B cell (primary cell): ENCODE measurements around the gene RWDD4. TPM values are rescaled to one million over a fixed set of nuclear protein-coding genes. Genes with fewer than 3 reads are reported as not detected.

Experiments
- ATAC-seq: fragments of 200-7000 bp; cut with Tn5 transposase; one replicate; pipeline ENCODE4 v1.10.0; 2021; ENCODE audit warnings: low read depth, mild to moderate bottlenecking, moderate number of reproducible peaks, moderate library complexity
- CTCF ChIA-PET: fragments of 350-600 bp; sonication (Branson Sonifier 250); formaldehyde crosslinking; loops from one replicate; lab custom pipeline; 2021; ENCODE audit warnings: antibody characterized with exemption, inconsistent platforms; lab: Charles Lee
- POLR2A ChIA-PET: fragments of 350-600 bp; sonication (Branson Sonifier 250); formaldehyde crosslinking; loops from one replicate; lab custom pipeline; 2021; ENCODE audit warnings: antibody characterized with exemption; lab: Charles Lee
- DNase-seq: peaks from one replicate; pipeline ENCODE4 v3.0.0; 2013
- H2AFZ ChIP-seq: 2 replicates; pipeline ENCODE4 v1.6.1; 2012; ENCODE audit warnings: mild to moderate bottlenecking, low read depth, low read length; ENCODE audit not compliant: insufficient read depth, poor library complexity, severe bottlenecking
- H3K27ac ChIP-seq, 2 donors: 1 replicate in 1 of 2; 2 replicates in 1 of 2; pipeline ENCODE4 v1.5.1; 2012 to 2013; ENCODE audit warnings: low read length in 2 of 2, mild to moderate bottlenecking in 2 of 2, moderate library complexity in 1 of 2
- H3K27me3 ChIP-seq, 4 experiments: fragments of 200-600 bp in 1 of 4; sonication (generic) in 1 of 4; replicated peaks in 1 of 4; 1 replicate in 2 of 4; 2 replicates in 2 of 4; pipeline versions ENCODE4 v1.6.1 to v1.7.0; 2013 to 2016; ENCODE audit warnings: low read length in 3 of 4, mild to moderate bottlenecking in 2 of 4, mixed read lengths in 1 of 4, moderate library complexity in 1 of 4; ENCODE audit not compliant: insufficient read depth in 4 of 4, control insufficient read depth in 3 of 4; ENCODE audit errors: control extremely low read depth in 1 of 4
- H3K36me3 ChIP-seq, 2 experiments: replicated peaks in 1 of 2; 1 replicate in 1 of 2; 2 replicates in 1 of 2; pipeline versions ENCODE4 v1.6.1 to v1.7.1; 2013; ENCODE audit warnings: low read length in 1 of 2; ENCODE audit not compliant: insufficient read depth in 2 of 2, control insufficient read depth in 1 of 2; ENCODE audit errors: control extremely low read depth in 1 of 2, extremely low read depth in 1 of 2
- H3K4me1 ChIP-seq, 2 donors: fragments of 200-600 bp in 1 of 2; sonication (generic) in 1 of 2; 1 replicate in 1 of 2; 2 replicates in 1 of 2; pipeline versions ENCODE4 v1.5.1 to v1.6.1; 2013 to 2017; ENCODE audit warnings: low read length in 2 of 2; ENCODE audit not compliant: control insufficient read depth in 2 of 2, insufficient read depth in 2 of 2
- H3K4me2 ChIP-seq: replicated peaks from 2 replicates; pipeline ENCODE3; 2012; ENCODE audit warnings: mild to moderate bottlenecking, low read depth, low read length; ENCODE audit not compliant: poor library complexity, severe bottlenecking
- H3K4me3 ChIP-seq, 5 experiments: fragments of 200-600 bp in 1 of 5; sonication (generic) in 1 of 5; 1 replicate in 3 of 5; 2 replicates in 2 of 5; pipeline versions ENCODE4 v1.5.1 to v1.7.0; 2011 to 2016; ENCODE audit warnings: low read length in 4 of 5, mild to moderate bottlenecking in 4 of 5, low read depth in 2 of 5, control low read depth in 1 of 5, moderate library complexity in 1 of 5; ENCODE audit not compliant: insufficient read depth in 1 of 5; ENCODE audit errors: control extremely low read depth in 1 of 5, extremely low read depth in 1 of 5
- H3K79me2 ChIP-seq: fragments of 200-600 bp; sonication (generic); one replicate; pipeline ENCODE4 v1.6.0; 2016; ENCODE audit warnings: low read length; ENCODE audit not compliant: control insufficient read depth, insufficient read depth
- H3K9ac ChIP-seq: fragments of 200-600 bp; sonication (generic); 2 replicates; pipeline ENCODE4 v1.6.1; 2017; ENCODE audit warnings: mild to moderate bottlenecking, low read length, moderate library complexity
- H3K9me3 ChIP-seq, 3 donors: one replicate each; pipeline versions ENCODE4 v1.6.1 to v1.7.1; 2013; ENCODE audit warnings: low read length in 2 of 3; ENCODE audit not compliant: control insufficient read depth in 2 of 3, insufficient read depth in 1 of 3; ENCODE audit errors: control extremely low read depth in 1 of 3
- H4K20me1 ChIP-seq: 2 replicates; pipeline ENCODE4 v1.6.0; 2012; ENCODE audit warnings: mild to moderate bottlenecking, low read length; ENCODE audit not compliant: insufficient read depth, control insufficient read depth, poor library complexity, severe bottlenecking
- H3K27ac Mint-ChIP-seq: one replicate; pipeline ENCODE4 v1.8.0; 2021; ENCODE audit warnings: mixed read lengths
- H3K27me3 Mint-ChIP-seq: one replicate; pipeline ENCODE4 v1.8.0; 2021; ENCODE audit warnings: mixed read lengths
- H3K4me1 Mint-ChIP-seq: one replicate; pipeline ENCODE4 v1.8.0; 2021; ENCODE audit warnings: mixed read lengths
- H3K4me3 Mint-ChIP-seq: one replicate; pipeline ENCODE4 v1.8.0; 2021; ENCODE audit warnings: mixed read lengths
- H3K9me3 Mint-ChIP-seq: one replicate; pipeline ENCODE4 v1.8.0; 2022; ENCODE audit warnings: mixed read lengths; ENCODE audit not compliant: insufficient read depth
- CTCF ChIP-seq: fragments of 200-600 bp; IDR thresholded peaks from one replicate; pipeline ENCODE4 v1.8.0; 2022; ENCODE audit warnings: antibody characterized with exemption, mild to moderate bottlenecking
- EZH2 ChIP-seq: IDR thresholded peaks from 2 replicates; pipeline ENCODE4 v1.6.1; 2012; ENCODE audit warnings: borderline replicate concordance, low read depth, mild to moderate bottlenecking, moderate library complexity, low read length; ENCODE audit not compliant: insufficient read depth, poor library complexity, severe bottlenecking
- WGBS: methylation state at CpG from one replicate; pipeline ENCODE4 v1.1.5; 2013; ENCODE audit warnings: missing lambda C conversion rate; ENCODE audit not compliant: insufficient coverage; 5-methylcytosine and 5-hydroxymethylcytosine counted together
- intact Hi-C: fragments of 100-400 bp; cut with micrococcal nuclease; formaldehyde crosslinking; loops from one replicate; pipeline ENCODE4 v1.10.0; 2022
- polyA plus RNA-seq: library from polyadenylated mRNA; depleted of rRNA; stranded (reverse); fragments of >200 nt; gene quantifications from 2 replicates; pipeline ENCODE4 v1.2.3, GENCODE V29; 2012
- total RNA-seq, 2 donors: library from RNA; stranded (reverse); fragments of 120-200 nt in 1 of 2; gene quantifications; 1 replicate in 1 of 2; 2 replicates in 1 of 2; pipeline versions ENCODE4 v1.2.3 to v1.2.4, GENCODE V29; 2013 to 2022

RWDD4 gene
- total and polyA plus RNA-seq, 2 donors (not counting 1 experiment from before 2014, with no cell fraction given), result 3.0 to 16.3 TPM

- H2AFZ ChIP-seq, result no peak overlapping the region
- no peak for DNase-seq
- no peak for ATAC-seq
- no peaks in the 10 kb centered on the region for H3K9me3 ChIP-seq
- H3K27ac Mint-ChIP-seq, result no peak overlapping the region
- TF ChIP-seq CTCF (no peak), EZH2 (no peak)
- CTCF ChIA-PET, result no interaction called here
- intact Hi-C loops, result no loop called here
- POLR2A ChIA-PET, result no interaction called here
- no peaks in the 10 kb centered on the region for H3K4me1 Mint-ChIP-seq
- H3K79me2 ChIP-seq, result no peaks in the 10 kb centered on the region
- H3K27me3 ChIP-seq, result no peaks in the 10 kb centered on the region
- H3K9ac ChIP-seq, result no peak overlapping the region
- peaks cover 23% of the 10 kb centered on the region for H3K27me3 Mint-ChIP-seq
- H3K4me1 ChIP-seq, result no peaks in the 10 kb centered on the region
- H3K4me3 ChIP-seq, result no peak overlapping the region
- no peaks in the 10 kb centered on the region for H3K36me3 ChIP-seq
- WGBS, result 95% methylated on average over 3 of the region's 4 CpGs
- H3K4me2 ChIP-seq, result no peak overlapping the region
- H3K4me3 Mint-ChIP-seq, result no peak overlapping the region
- H3K27ac ChIP-seq, result no peak overlapping the region
- no peaks in the 10 kb centered on the region for H3K9me3 Mint-ChIP-seq
- H4K20me1 ChIP-seq, result no peaks in the 10 kb centered on the region
Measured at GRCh38 chr4:183618681-183619080, 40.3 kb downstream of the RWDD4 start.

DNA sequence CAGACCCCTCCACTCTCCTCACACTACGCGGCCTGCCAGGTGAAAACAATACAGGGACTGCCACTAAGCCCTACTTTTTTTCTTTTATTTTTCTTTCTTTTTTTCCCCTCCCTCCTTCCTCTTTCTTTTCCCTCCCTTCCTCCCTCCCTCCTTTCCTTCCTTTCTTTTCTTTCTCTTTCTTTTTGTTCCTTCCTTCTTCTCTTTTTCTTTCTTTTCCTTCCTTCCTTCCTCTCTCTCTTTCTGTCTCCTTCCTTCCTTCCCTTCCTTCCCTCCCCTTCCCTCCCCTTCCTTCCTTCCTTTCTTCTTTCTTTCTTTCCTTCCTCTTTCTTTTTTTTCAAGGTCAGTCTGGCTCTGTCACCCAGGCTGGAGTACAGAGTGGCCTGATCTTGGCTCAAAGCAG lies 41.9 kb downstream of the RWDD4 start:
- Histone ChIP-seq H3K4me3 (no peak overlapping the region), H3K4me1 (no peaks in the 10 kb centered on the region), H2AFZ (no peak overlapping the region), H3K9ac (no peak overlapping the region), H3K27ac (no peak overlapping the region), H3K4me2 (no peak overlapping the region), H3K9me3 (no peaks in the 10 kb centered on the region), H4K20me1 (no peaks in the 10 kb centered on the region), H3K36me3 (no peaks in the 10 kb centered on the region), H3K27me3 (no peaks in the 10 kb centered on the region), H3K79me2 (no peaks in the 10 kb centered on the region)
- ATAC-seq, result no peak
- H3K4me1 Mint-ChIP-seq, result no peaks in the 10 kb centered on the region
- no peaks in the 10 kb centered on the region for H3K9me3 Mint-ChIP-seq
- ChIA-PET POLR2A (no interaction called here), CTCF (no interaction called here)
- TF ChIP-seq CTCF (no peak), EZH2 (no peak)
- intact Hi-C loops, result no loop called here
- H3K27me3 Mint-ChIP-seq, result peaks cover 23% of the 10 kb centered on the region
- no peak overlapping the region for H3K27ac Mint-ChIP-seq
- no peak overlapping the region for H3K4me3 Mint-ChIP-seq
- no peak for DNase-seq
- WGBS, result 100% methylated on average over 2 of the region's 2 CpGs
